HG02884 (cell line): ENCODE data around the gene ATXN1.

Source experiments
- ATAC-seq: cut with Tn5 transposase; IDR thresholded peaks from one replicate; pipeline ENCODE4 v1.9.1; 2021; ENCODE audit warnings: mild to moderate bottlenecking, moderate library complexity; ENCODE audit not compliant: unreplicated experiment

ATXN1 gene

GRCh38 chr6:16583144-16583762, 178.0 kb downstream of the ATXN1 start:
- ATAC-seq = no peak

GRCh38 chr6:16582446-16583143, 178.7 kb downstream of the ATXN1 start:
- no peak for ATAC-seq

GRCh38 chr6:16578695-16579285, 182.5 kb downstream of the ATXN1 start:
- ATAC-seq = no peak

- ATAC-seq = peak; percentile 94
Observed at GRCh38 chr6:16576451-16577368, 184.6 kb downstream of the ATXN1 start.

GRCh38 chr6:16575655-16576054, 185.6 kb downstream of the ATXN1 start:
- ATAC-seq = no peak

- ATAC-seq = no peak
Observed at GRCh38 chr6:16572943-16573342, 188.3 kb downstream of the ATXN1 start.

GRCh38 chr6:16572317-16572716, 188.9 kb downstream of the ATXN1 start:
- ATAC-seq = no peak

GRCh38 chr6:16570946-16571345, 190.3 kb downstream of the ATXN1 start:
- no peak for ATAC-seq

GRCh38 chr6:16570221-16570553, 191.1 kb downstream of the ATXN1 start:
- no peak for ATAC-seq

- no peak for ATAC-seq
Observed at GRCh38 chr6:16568128-16568527, 193.1 kb downstream of the ATXN1 start.

- ATAC-seq = no peak
Observed at GRCh38 chr6:16567071-16567470, 194.2 kb downstream of the ATXN1 start.

- ATAC-seq = no peak
Observed at GRCh38 chr6:16564436-16564835, 196.8 kb downstream of the ATXN1 start.

GRCh38 chr6:16563628-16564240, 197.5 kb downstream of the ATXN1 start:
- ATAC-seq = no peak

GRCh38 chr6:16562498-16562897, 198.8 kb downstream of the ATXN1 start:
- no peak for ATAC-seq

GRCh38 chr6:16559071-16559470, 202.2 kb downstream of the ATXN1 start:
- ATAC-seq = no peak

GRCh38 chr6:16555550-16555949, 205.7 kb downstream of the ATXN1 start:
- ATAC-seq = no peak

GRCh38 chr6:16553531-16553930, 207.7 kb downstream of the ATXN1 start:
- ATAC-seq = no peak

GRCh38 chr6:16551466-16551865, 209.8 kb downstream of the ATXN1 start:
- no peak for ATAC-seq

- no peak for ATAC-seq
Observed at GRCh38 chr6:16548121-16548520, 213.1 kb downstream of the ATXN1 start.

- ATAC-seq = no peak
Observed at GRCh38 chr6:16547587-16547986, 213.7 kb downstream of the ATXN1 start.

- no peak for ATAC-seq
Observed at GRCh38 chr6:16546861-16547260, 214.4 kb downstream of the ATXN1 start.
